ENCODE measurements around the gene GUCY2F.

The GUCY2F gene

DNA sequence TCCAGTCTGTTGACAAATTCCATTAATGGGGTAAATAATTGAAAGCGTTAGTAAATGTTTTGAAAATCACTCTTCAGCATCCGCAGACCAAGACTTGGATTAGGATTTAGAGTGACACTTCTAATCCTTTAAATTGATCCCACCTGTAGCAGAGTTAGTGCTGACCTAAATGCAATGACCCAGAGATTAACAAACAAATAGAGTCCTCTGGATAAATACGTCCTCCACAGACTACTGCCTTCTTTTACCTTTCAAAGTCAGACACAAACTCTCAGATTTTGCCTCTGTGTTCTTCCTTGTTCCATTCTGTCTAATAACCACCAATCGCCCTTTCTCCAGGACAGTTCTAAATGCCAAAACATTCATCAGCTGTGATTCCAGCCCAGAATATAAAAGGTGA is at the start of gene GUCY2F:
GUCY2F (minus strand) TSS at position 101 of the 400 bp plus-strand sequence. CDS start 6,150 bp downstream, outside the sequence.
- no peak for DNase-seq (ENCODE audit: low spot score)
- TF ChIP-seq, protein P1, sequence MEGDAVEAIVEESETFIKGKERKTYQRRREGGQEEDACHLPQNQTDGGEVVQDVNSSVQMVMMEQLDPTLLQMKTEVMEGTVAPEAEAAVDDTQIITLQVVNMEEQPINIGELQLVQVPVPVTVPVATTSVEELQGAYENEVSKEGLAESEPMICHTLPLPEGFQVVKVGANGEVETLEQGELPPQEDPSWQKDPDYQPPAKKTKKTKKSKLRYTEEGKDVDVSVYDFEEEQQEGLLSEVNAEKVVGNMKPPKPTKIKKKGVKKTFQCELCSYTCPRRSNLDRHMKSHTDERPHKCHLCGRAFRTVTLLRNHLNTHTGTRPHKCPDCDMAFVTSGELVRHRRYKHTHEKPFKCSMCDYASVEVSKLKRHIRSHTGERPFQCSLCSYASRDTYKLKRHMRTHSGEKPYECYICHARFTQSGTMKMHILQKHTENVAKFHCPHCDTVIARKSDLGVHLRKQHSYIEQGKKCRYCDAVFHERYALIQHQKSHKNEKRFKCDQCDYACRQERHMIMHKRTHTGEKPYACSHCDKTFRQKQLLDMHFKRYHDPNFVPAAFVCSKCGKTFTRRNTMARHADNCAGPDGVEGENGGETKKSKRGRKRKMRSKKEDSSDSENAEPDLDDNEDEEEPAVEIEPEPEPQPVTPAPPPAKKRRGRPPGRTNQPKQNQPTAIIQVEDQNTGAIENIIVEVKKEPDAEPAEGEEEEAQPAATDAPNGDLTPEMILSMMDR (IDR thresholded peaks at IDR 0.05; ENCODE audit: extremely low read depth, missing control alignments) = no peak

DNA sequence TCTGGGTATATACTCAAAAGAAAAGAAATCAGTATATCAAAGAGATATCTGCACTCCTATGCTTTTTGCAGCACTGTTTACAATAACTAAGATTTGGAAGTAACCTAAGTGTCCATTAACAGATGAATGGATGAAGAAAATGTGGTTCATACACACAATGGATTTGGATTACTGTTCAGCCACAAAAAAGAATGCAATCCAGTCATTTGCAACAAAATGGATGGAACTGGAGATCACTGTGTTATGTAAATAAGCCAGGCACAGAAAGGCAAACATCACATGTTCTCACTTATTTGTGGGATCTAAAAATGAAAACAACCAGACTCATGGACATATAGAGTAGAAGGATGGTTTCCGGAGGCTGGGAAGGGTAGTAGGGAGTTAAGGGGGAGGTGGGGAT is 37.1 kb upstream of the GUCY2F start:
- no peak for DNase-seq (ENCODE audit: low spot score)
- TF ChIP-seq, protein P1 (IDR thresholded peaks at IDR 0.05; ENCODE audit: extremely low read depth, missing control alignments) = no peak

DNA sequence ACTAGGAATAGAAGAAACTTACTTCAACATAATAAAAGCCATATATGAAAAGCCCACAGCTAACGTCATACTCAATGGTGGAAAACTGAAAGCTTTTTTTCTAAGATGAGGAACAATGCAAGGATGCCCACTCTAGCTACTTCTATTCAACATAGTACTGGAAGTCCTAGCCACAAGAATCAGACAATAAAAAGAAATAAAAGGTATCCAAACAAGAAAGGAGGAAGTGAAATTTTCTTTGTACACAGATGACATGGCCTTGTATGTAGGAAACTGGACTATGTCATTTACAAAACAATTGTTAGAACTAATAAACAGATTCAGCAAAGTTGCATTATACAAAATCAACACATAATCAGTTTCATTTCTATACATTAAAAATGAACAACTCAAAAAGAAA is 29.2 kb upstream of the GUCY2F start:
- TF ChIP-seq, protein P1 (IDR thresholded peaks at IDR 0.05; ENCODE audit: extremely low read depth, missing control alignments) = no peak
- DNase-seq (ENCODE audit: low spot score) = no peak

- TF ChIP-seq, protein P1 (IDR thresholded peaks at IDR 0.05; ENCODE audit: extremely low read depth, missing control alignments) = no peak
- DNase-seq (ENCODE audit: low spot score) = no peak
These were observed 27.0 kb upstream of the GUCY2F start for GRCh38 chrX:109508915-109509314.

- TF ChIP-seq, protein P1 (IDR thresholded peaks at IDR 0.05; ENCODE audit: extremely low read depth, missing control alignments) = no peak
- DNase-seq (ENCODE audit: low spot score) = no peak
These were observed 19.3 kb upstream of the GUCY2F start for GRCh38 chrX:109501176-109501575.

GRCh38 chrX:109498434-109498833 is 16.5 kb upstream of the GUCY2F start:
- DNase-seq (ENCODE audit: low spot score) = no peak
- TF ChIP-seq, protein P1 (IDR thresholded peaks at IDR 0.05; ENCODE audit: extremely low read depth, missing control alignments) = no peak

GRCh38 chrX:109489174-109489573 is 7.3 kb upstream of the GUCY2F start:
- TF ChIP-seq, protein P1 (IDR thresholded peaks at IDR 0.05; ENCODE audit: extremely low read depth, missing control alignments) = no peak
- DNase-seq (ENCODE audit: low spot score) = no peak

All from GM20000 (cell line).